Heart right ventricle (tissue), 16 donors: ENCODE results near the gene RUNDC3A. TPM values are rescaled to one million over a fixed set of nuclear protein-coding genes. Genes with fewer than 3 reads are reported as not detected.

Experiments used
- ATAC-seq, 8 donors: fragments of 200-7000 bp; cut with Tn5 transposase; one replicate each; pipeline ENCODE4 v1.9.1; 2020; ENCODE audit warnings: mild to moderate bottlenecking in 8 of 8, moderate library complexity in 8 of 8, moderate number of reproducible peaks in 1 of 8
- DNase-seq, 2 donors: peaks; one replicate each; pipeline ENCODE4 v3.0.0-alpha.2; 2020
- H3K27ac ChIP-seq, 10 donors: fragments of 200-600 bp; sonication (generic) in 2 of 10; one replicate each; pipeline versions ENCODE4 v1.5.0 to v1.8.0; 2020 to 2022; ENCODE audit warnings: mild to moderate bottlenecking in 3 of 10
- H3K27me3 ChIP-seq, 7 donors: fragments of 200-600 bp; one replicate each; pipeline ENCODE4 v1.8.0; 2021 to 2022; ENCODE audit warnings: mild to moderate bottlenecking in 2 of 7
- H3K36me3 ChIP-seq, 9 donors: fragments of 200-600 bp; sonication (generic) in 1 of 9; one replicate each; pipeline versions ENCODE4 v1.5.0 to v1.8.0; 2020 to 2022; ENCODE audit warnings: mild to moderate bottlenecking in 2 of 9
- H3K4me1 ChIP-seq, 9 donors: fragments of 200-600 bp; sonication (generic) in 1 of 9; one replicate each; pipeline versions ENCODE4 v1.5.0 to v1.8.0; 2020 to 2022; ENCODE audit warnings: mild to moderate bottlenecking in 4 of 9
- H3K4me3 ChIP-seq, 10 donors: fragments of 200-600 bp; sonication (generic) in 2 of 10; one replicate each; pipeline versions ENCODE4 v1.5.0 to v1.8.0; 2020 to 2022; ENCODE audit warnings: mild to moderate bottlenecking in 7 of 10, moderate library complexity in 2 of 10
- H3K9me3 ChIP-seq, 11 donors: fragments of 200-600 bp in 10 of 11; sonication (generic) in 2 of 11; one replicate each; pipeline versions ENCODE4 v1.5.0 to v1.8.0; 2013 to 2022; ENCODE audit warnings: mild to moderate bottlenecking in 2 of 11, control low read depth in 1 of 11, moderate library complexity in 1 of 11
- WGBS, 2 donors: extraction: QIAGEN DNeasy Blood & Tissue Kit; methylation state at CpG; one replicate each; pipeline ENCODE4 v1.1.7; 2013; ENCODE audit warnings: inconsistent platforms in 1 of 2; 5-methylcytosine and 5-hydroxymethylcytosine counted together
- intact Hi-C, 10 donors: fragments of 100-400 bp; cut with DNase I; formaldehyde crosslinking; loops; one replicate each; pipeline versions ENCODE4 v1.11.1 to v1.14.2; 2022
- polyA plus RNA-seq, 2 donors: library from polyadenylated mRNA; stranded (reverse); fragments of 200-250 nt; gene quantifications; one replicate each; pipeline ENCODE4 v1.2.3, GENCODE V29; 2013
- total RNA-seq, 10 donors: library from RNA; stranded (reverse); fragmentation: NEBNext Ultra II Directional in 3 of 10; extraction: Animal tissue kit (Norgen Biotek cat#: 25700) in 3 of 10; gene quantifications; one replicate each; pipeline versions ENCODE4 v1.2.1 to v1.2.4, GENCODE V29; 2021 to 2023
- TF ChIP-seq, protein P1 (sequence below), 9 donors: fragments of 200-600 bp; sonication (generic) in 2 of 9; IDR thresholded peaks; one replicate each; pipeline versions ENCODE4 v1.5.0 to v1.8.0; 2021 to 2022; ENCODE audit warnings: antibody characterized with exemption in 9 of 9, mild to moderate bottlenecking in 5 of 9, moderate library complexity in 1 of 9
- donor health status: Arrhythmogenic right ventricular cardiomyopathy.
- donor health status: ischemic (EF 13 %, LVEDD 7.1; RV severe dilation, severe dysfunction).
- donor health status: healthy with polysubstance abuse.
- donor health status: DM: no; HTN: yes; CAD: no.
- donor health status: DM: no; HTN: no; CAD: no.
- donor health status: ischemic (EF 25% LVEDD 6.9; RV normal size, moderate dysfunction).
- donor health status: ischemic (EF 25% LVEDD 5.7; RV mildly dilated, moderate dysfunction).
- donor health status: healthy.
- donor health status: DM: yes; HTN: yes; CAD: no.
- donor health status: Ischemic cardiomyopathy.
- donor health status: ischemic (EF 35%, LVEDD 5.7; RV mildly dilated, moderate dysfunction).
- donor health status: nonischemic (EF 11% LVEDD 7.7; RV severe dilation, severe dysfunction).
- donor health status: DM: yes; HTN: yes; CAD: no.
- donor health status: PGD.
- donor health status: ischemic (EF 29% LVEDD 5.4; RV normal size, mild dysfunction).
- donor health status: nonischemic (EF 23%, LVEDD 6.1; RV moderate dilation, normal function).

The RUNDC3A gene
- total and polyA plus RNA-seq, 12 donors, result 0.15 to 1.9 (median 0.54) TPM; not detected in 2

DNA sequence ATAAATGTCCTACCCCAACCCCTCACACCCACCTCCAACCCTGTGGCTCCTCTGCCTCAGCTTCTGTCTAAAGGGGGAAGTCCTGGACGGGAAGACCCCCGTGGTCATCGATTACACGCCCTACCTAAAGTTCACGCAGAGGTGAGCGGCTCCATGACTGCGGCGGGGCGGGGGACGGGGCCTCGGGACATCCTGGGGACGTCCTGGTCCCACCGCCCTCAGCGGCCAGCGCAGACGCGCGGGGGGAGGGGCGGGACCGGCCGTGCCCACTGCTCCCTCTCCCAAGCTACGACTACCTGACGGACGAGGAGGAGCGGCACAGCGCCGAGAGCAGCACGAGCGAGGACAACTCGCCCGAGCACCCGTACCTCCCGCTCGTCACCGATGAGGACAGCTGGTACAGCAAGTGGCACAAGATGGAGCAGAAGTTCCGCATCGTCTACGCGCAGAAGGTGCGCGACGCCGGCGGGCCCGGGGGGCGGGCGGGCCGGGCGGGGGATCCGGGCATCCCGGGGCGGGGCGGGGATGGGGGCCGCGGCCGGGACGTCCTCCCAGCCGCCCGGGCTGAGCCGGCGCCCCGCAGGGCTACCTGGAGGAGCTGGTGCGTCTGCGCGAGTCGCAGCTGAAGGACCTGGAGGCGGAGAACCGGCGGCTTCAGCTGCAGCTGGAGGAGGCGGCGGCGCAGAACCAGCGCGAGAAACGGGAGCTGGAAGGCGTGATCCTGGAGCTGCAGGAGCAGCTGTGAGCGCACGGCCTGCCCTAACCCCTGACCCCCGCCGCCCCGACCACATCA is 6.7 kb downstream of the RUNDC3A start:
- TF ChIP-seq, protein P1, sequence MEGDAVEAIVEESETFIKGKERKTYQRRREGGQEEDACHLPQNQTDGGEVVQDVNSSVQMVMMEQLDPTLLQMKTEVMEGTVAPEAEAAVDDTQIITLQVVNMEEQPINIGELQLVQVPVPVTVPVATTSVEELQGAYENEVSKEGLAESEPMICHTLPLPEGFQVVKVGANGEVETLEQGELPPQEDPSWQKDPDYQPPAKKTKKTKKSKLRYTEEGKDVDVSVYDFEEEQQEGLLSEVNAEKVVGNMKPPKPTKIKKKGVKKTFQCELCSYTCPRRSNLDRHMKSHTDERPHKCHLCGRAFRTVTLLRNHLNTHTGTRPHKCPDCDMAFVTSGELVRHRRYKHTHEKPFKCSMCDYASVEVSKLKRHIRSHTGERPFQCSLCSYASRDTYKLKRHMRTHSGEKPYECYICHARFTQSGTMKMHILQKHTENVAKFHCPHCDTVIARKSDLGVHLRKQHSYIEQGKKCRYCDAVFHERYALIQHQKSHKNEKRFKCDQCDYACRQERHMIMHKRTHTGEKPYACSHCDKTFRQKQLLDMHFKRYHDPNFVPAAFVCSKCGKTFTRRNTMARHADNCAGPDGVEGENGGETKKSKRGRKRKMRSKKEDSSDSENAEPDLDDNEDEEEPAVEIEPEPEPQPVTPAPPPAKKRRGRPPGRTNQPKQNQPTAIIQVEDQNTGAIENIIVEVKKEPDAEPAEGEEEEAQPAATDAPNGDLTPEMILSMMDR (IDR thresholded peaks at IDR 0.05), result no peak
- Histone ChIP-seq H3K9me3 (no peaks in the 10 kb centered on the region), H3K36me3 (peaks cover 0 to 12% (median 1%) of the 10 kb centered on the region in 9 donors), H3K4me3 (peak overlapping the region in 8 of 10 donors; percentile 23 to 42 (median 30)), H3K27ac (no peak overlapping the region), H3K4me1 (peaks cover 4 to 14% (median 6%) of the 10 kb centered on the region in 9 donors), H3K27me3 (peaks cover 15 to 61% (median 52%) of the 10 kb centered on the region in 7 donors)
- intact Hi-C loops, result no loop called here
- WGBS, 2 donors, result 2% methylated on average over 54 to 81 of the region's 81 CpGs
- no peak for DNase-seq
- ATAC-seq, result no peak

DNA sequence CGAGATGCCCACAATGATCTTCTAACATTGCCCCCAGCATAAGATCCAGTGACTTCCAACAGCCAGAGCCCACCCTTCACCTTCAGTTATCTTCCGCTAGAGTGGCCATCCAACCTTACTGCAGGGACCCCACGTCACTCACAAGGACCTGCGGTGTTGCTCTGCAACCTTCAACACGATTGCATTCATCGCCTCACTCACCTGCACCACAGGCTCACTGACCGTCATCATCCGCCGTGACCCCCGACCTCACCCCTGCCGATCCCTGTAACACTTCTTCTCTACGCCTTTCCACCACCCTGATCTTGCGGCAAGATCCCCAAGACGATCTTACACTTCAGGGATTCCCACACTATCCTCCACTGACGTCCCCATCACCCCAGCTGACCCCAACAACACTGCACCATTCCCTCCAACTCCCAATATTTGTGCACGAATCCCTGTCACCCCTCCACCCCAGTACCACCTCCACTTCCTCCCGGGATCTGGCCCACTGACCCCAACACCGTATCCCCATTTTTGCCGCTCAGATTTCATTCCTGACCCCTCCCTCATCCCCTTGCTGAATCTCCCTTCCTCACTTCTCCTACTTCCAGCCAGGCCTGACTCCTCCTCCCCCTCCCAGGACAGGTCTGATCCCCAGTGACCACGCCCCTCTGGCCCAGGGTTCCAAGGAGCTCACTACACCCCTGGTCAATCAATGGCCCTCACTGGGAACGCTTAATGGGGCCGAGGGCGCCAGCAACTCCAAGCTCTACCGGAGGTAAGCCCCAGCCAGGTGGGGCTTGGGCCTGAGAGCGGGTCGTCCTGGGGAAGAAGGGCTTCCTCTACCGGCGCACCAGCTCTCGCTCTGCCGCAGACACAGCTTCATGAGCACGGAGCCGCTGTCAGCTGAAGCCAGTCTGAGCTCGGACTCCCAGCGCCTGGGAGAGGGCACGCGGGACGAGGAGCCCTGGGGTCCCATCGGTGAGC is 7.6 kb downstream of the RUNDC3A start:
- TF ChIP-seq, protein P1 (IDR thresholded peaks at IDR 0.05), result no peak
- ATAC-seq (no peak), DNase-seq (no peak)
- Histone ChIP-seq H3K27ac (no peak overlapping the region), H3K9me3 (no peaks in the 10 kb centered on the region), H3K4me1 (peaks cover 4 to 14% (median 6%) of the 10 kb centered on the region in 9 donors), H3K27me3 (peaks cover 15 to 61% (median 52%) of the 10 kb centered on the region in 7 donors), H3K36me3 (peaks cover 0 to 22% (median 9%) of the 10 kb centered on the region in 9 donors), H3K4me3 (no peak overlapping the region)
- intact Hi-C loops, result no loop called here
- 5 to 9% methylated on average over 38 of the region's 38 CpGs for WGBS, 2 donors

DNA sequence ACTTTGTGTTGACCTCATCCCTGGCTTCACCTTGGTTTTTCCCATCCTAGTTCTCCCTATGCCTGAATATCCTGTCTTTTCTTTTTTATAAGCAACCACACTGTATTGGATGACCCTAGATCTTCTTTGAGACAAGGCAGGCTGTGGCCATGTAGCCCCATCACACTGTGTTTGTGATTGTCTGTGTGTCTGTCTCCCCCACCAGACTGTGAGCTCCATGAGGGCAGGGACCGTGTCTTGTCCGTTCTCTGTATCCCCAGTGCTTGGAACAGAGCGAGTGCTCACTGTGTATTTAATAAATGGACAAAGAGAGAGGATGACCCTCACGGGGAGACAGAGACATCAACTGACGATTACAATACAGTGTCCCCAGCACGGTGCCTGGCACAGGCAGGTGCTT is 9.1 kb downstream of the RUNDC3A start:
- Histone ChIP-seq H3K9me3 (no peaks in the 10 kb centered on the region), H3K4me3 (no peak overlapping the region), H3K36me3 (peaks cover 0 to 37% (median 24%) of the 10 kb centered on the region in 9 donors), H3K27ac (no peak overlapping the region), H3K27me3 (peaks cover 15 to 57% (median 51%) of the 10 kb centered on the region in 7 donors), H3K4me1 (peaks cover 4 to 16% (median 8%) of the 10 kb centered on the region in 9 donors)
- TF ChIP-seq, protein P1 (IDR thresholded peaks at IDR 0.05), result no peak
- WGBS, 2 donors, result 83 to 87% methylated on average over 6 of the region's 6 CpGs
- DNase-seq (no peak), ATAC-seq (no peak)
- intact Hi-C loops, result no loop called here
